KMS-11 (cell line): ENCODE results near the gene SERF2.
A peak's percentile ranks its signal among the peaks of the same experiment; 100 is the strongest.
"Not testable (repeated sequence)": the region's sequence is repeated elsewhere in the genome, so short reads cannot be mapped to it uniquely, and the experiment has no call there.

Source experiments
- H2AFZ ChIP-seq: fragments of 200-600 bp; sonication (generic); 2 replicates; pipeline ENCODE4 v1.6.1; 2016; ENCODE audit warnings: antibody characterized with exemption, mixed run types, low read depth
- H3K27ac ChIP-seq: fragments of 200-600 bp; sonication (generic); 2 replicates; pipeline ENCODE4 v1.6.1; 2016; ENCODE audit warnings: mild to moderate bottlenecking, mixed run types
- H3K27me3 ChIP-seq: fragments of 200-600 bp; sonication (generic); 2 replicates; pipeline ENCODE4 v1.6.1; 2017; ENCODE audit warnings: mild to moderate bottlenecking, low read depth, mixed run types, moderate library complexity; ENCODE audit not compliant: insufficient read depth
- H3K36me3 ChIP-seq: fragments of 200-600 bp; sonication (generic); 2 replicates; pipeline ENCODE4 v1.6.1; 2017; ENCODE audit warnings: mild to moderate bottlenecking, mixed run types; ENCODE audit not compliant: insufficient read depth
- H3K4me1 ChIP-seq: fragments of 200-600 bp; sonication (generic); 2 replicates; pipeline ENCODE4 v1.6.1; 2016; ENCODE audit warnings: mild to moderate bottlenecking, low read depth, mixed run types; ENCODE audit not compliant: poor library complexity, severe bottlenecking
- H3K4me2 ChIP-seq: fragments of 200-600 bp; sonication (generic); 2 replicates; pipeline ENCODE4 v1.7.0; 2016; ENCODE audit warnings: mild to moderate bottlenecking, mixed run types
- H3K4me3 ChIP-seq: fragments of 200-600 bp; sonication (generic); IDR thresholded peaks from 2 replicates; pipeline ENCODE4 v1.6.1; 2017; ENCODE audit warnings: low read depth, low read length, mixed read lengths; ENCODE audit not compliant: insufficient read depth
- H3K79me2 ChIP-seq: fragments of 200-600 bp; sonication (generic); 2 replicates; pipeline ENCODE4 v1.6.1; 2016; ENCODE audit warnings: low read depth, mixed run types; ENCODE audit not compliant: insufficient read depth
- H3K9ac ChIP-seq: fragments of 200-600 bp; sonication (generic); 2 replicates; pipeline ENCODE4 v1.6.1; 2016; ENCODE audit warnings: mild to moderate bottlenecking, mixed run types
- H4K20me1 ChIP-seq: fragments of 200-600 bp; sonication (generic); 2 replicates; pipeline ENCODE4 v1.6.1; 2016; ENCODE audit warnings: mild to moderate bottlenecking, mixed run types; ENCODE audit not compliant: insufficient read depth
- TF ChIP-seq, protein P1 (sequence below): fragments of 200-600 bp; sonication (generic); conservative IDR thresholded peaks from 2 replicates; pipeline ENCODE4 v1.6.1; 2017; ENCODE audit warnings: low read depth, mild to moderate bottlenecking, antibody characterized with exemption, low read length, moderate library complexity, mixed read lengths

The SERF2 gene

DNA sequence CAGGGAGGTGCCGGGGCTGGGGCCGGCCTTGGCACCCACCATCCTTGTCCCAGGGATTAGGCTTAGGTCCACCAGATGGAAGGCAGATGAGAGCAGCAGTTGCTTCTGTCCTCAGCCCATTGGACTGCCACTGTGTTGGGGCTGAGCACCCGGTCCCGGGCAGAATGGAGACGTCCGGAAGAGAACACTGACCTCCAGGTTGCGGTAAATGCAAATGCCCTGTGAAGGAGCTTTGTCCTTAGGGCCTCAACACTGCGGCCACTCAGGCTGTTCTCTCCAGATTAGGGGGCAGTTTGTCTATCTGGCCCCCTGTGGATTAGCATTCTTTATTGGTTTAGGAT lies 7.8 kb downstream of the SERF2 start, which contains the start of gene SERINC4:
Gene SERINC4, minus strand, starts transcription at position 276 of the 341 bp plus-strand sequence. Its CDS starts 234 bp downstream, at position 42.
- Histone ChIP-seq H3K4me1 (peaks cover 6% of the 10 kb centered on the region), H3K79me2 (peaks cover 13% of the 10 kb centered on the region; the same call in 1 of the 2 replicates), H3K27ac (no peak within 1 kb of the TSS), H3K36me3 (no peaks in the 10 kb centered on the region), H3K9ac (peak within 1 kb of the TSS; percentile 55; the same call in 1 of the 2 replicates), H3K27me3 (no peaks in the 10 kb centered on the region), H3K4me2 (peak within 1 kb of the TSS; percentile 88), H2AFZ (peak within 1 kb of the TSS; percentile 63), H3K4me3 (no peak within 1 kb of the TSS), H4K20me1 (no peaks in the 10 kb centered on the region)
- TF ChIP-seq, protein P1, sequence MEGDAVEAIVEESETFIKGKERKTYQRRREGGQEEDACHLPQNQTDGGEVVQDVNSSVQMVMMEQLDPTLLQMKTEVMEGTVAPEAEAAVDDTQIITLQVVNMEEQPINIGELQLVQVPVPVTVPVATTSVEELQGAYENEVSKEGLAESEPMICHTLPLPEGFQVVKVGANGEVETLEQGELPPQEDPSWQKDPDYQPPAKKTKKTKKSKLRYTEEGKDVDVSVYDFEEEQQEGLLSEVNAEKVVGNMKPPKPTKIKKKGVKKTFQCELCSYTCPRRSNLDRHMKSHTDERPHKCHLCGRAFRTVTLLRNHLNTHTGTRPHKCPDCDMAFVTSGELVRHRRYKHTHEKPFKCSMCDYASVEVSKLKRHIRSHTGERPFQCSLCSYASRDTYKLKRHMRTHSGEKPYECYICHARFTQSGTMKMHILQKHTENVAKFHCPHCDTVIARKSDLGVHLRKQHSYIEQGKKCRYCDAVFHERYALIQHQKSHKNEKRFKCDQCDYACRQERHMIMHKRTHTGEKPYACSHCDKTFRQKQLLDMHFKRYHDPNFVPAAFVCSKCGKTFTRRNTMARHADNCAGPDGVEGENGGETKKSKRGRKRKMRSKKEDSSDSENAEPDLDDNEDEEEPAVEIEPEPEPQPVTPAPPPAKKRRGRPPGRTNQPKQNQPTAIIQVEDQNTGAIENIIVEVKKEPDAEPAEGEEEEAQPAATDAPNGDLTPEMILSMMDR = no peak

DNA sequence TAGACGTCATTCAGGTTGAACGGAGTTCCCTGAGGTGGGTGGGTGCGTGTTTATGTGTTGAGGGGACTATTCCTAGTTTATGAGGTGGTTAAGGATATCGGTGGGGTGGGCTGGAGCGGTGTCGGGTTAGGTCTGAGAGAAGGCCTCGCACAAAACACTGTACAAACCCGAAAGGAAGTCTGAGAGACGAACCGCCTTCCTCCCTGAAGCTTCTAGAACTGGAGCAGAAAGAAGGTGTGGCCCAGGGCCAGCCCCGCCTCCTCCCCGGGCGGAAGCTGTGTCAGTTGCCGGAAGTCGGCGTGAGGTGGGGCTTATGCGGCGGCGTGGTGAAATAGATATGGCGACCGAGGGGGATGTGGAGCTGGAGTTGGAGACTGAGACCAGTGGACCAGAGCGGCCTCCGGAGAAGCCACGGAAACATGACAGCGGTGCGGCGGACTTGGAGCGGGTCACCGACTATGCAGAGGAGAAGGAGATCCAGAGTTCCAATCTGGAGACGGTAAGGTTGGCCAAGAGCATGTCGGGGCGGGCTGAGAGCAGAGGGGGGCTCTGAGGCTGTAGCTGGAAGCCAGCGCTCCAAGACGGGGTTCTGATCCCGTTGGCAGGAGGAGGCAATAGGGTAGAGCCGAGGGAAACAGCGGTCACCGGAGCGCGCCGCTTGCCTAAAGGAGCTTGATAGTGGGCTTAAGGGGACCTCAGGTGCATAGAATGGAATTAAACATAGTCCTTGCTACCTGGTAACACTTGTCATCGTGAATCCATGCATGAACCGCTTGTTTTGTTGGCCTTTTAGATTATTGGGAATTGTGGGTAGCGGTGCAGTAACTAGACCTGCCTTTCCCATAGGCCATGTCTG lies 8.4 kb downstream of the SERF2 start, which contains the start of gene HYPK:
Gene HYPK, plus strand, starts transcription at position 314 of the 856 bp plus-strand sequence. Its CDS starts 24 bp downstream, at position 338.
- Histone ChIP-seq H3K27me3 (no peaks in the 10 kb centered on the region), H3K4me3 (no peak within 1 kb of the TSS), H3K79me2 (peaks cover 13% of the 10 kb centered on the region; the same call in 1 of the 2 replicates), H4K20me1 (no peaks in the 10 kb centered on the region), H2AFZ (peak within 1 kb of the TSS; percentile 63), H3K9ac (peak within 1 kb of the TSS; percentile 55; the same call in 1 of the 2 replicates), H3K27ac (no peak within 1 kb of the TSS), H3K4me1 (peaks cover 6% of the 10 kb centered on the region), H3K36me3 (no peaks in the 10 kb centered on the region; the same call in 1 of the 2 replicates), H3K4me2 (peak within 1 kb of the TSS; percentile 88)
- TF ChIP-seq, protein P1 = no peak

DNA sequence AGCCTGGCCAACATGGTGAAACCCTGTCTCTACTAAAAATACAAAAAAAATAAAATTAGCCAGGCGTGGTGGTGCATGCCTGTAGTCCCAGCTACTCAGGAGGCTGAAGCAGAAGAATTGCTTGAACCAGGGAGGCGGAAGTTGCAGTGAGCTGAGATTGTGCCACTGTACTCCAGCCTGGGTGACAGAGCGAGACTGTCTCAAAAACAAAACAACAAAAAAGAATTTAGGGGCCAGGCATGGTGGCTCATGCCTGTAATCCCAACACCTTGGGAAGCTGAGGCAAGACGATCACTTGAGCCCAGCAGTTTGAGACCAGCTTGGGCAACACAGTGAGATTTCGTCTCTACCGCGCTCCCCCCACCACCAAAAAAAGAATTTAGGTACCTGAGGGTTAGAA lies 10.6 kb downstream of the SERF2 start:
- not testable (repeated sequence) for H3K9ac ChIP-seq, H3K4me2 ChIP-seq, H4K20me1 ChIP-seq, H3K36me3 ChIP-seq, H3K27me3 ChIP-seq, H3K4me3 ChIP-seq, H3K27ac ChIP-seq, H3K4me1 ChIP-seq, H2AFZ ChIP-seq
- peaks cover 13% of the 10 kb centered on the region; the same call in 1 of the 2 replicates for H3K79me2 ChIP-seq

DNA sequence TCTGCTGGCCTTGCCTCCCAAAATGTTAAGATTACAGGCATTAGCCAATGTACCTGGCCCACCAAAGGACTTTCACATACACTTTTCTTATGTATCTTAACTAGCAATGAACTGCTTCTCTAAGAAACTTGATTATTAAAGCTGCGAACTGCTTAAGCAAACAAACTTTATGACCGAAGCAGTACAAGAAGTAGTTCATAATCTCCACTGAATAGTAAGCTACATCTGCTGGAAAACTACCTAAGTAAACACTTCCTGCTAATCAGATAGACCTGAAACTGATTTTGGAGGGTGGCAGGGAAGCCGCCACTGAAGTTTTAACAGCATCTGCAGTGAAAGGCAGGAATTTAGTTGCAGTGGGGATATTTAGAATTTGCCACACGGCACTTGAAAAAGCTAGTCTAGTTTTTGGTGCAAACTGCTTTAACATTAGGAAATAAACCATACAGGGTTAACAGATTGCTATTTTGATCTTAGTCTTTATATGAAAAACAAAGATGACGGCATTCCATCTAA lies 16.4 kb downstream of the SERF2 start:
- no peak overlapping the region for H3K27ac ChIP-seq

More for the DNA sequence above, 16.4 kb downstream of the SERF2 start:
- peaks cover 4% of the 10 kb centered on the region; the same call in 1 of the 2 replicates for H3K36me3 ChIP-seq
- TF ChIP-seq, protein P1 = no peak
- no peaks in the 10 kb centered on the region for H3K79me2 ChIP-seq
- H4K20me1 ChIP-seq = no peaks in the 10 kb centered on the region
- H2AFZ ChIP-seq = no peak overlapping the region
- H3K4me2 ChIP-seq = no peak overlapping the region
- H3K9ac ChIP-seq = no peak overlapping the region
- no peaks in the 10 kb centered on the region for H3K27me3 ChIP-seq
- no peak overlapping the region for H3K4me3 ChIP-seq
- H3K4me1 ChIP-seq = peaks cover under 1% of the 10 kb centered on the region
